Raji (cell line): ENCODE measurements around the gene UBXN7.

Experiments
- POLR2A ChIP-seq: IDR thresholded peaks from 2 replicates; pipeline ENCODE4 v1.6.1; 2011; ENCODE audit warnings: low read depth, low read length, control low read depth; ENCODE audit not compliant: insufficient read depth

Gene UBXN7

GRCh38 chr3:196432137-196432879 is at the start of gene UBXN7:
UBXN7 (minus strand) TSS chr3:196432427; CDS start chr3:196432399, 28 bp downstream.
- TF ChIP-seq POLR2A, result peak; percentile 97

- TF ChIP-seq POLR2A, result no peak
Measured at GRCh38 chr3:196477678-196478077, 45.5 kb upstream of the UBXN7 start.

GRCh38 chr3:196472286-196472685 is 40.1 kb upstream of the UBXN7 start:
- no peak for TF ChIP-seq POLR2A

- TF ChIP-seq POLR2A, result no peak
Measured at GRCh38 chr3:196471551-196471950, 39.3 kb upstream of the UBXN7 start.

GRCh38 chr3:196463804-196464203 is 31.6 kb upstream of the UBXN7 start:
- TF ChIP-seq POLR2A, result no peak

- no peak for TF ChIP-seq POLR2A
Measured at GRCh38 chr3:196463478-196463756, 31.2 kb upstream of the UBXN7 start.

- no peak for TF ChIP-seq POLR2A
Measured at GRCh38 chr3:196458063-196458462, 25.8 kb upstream of the UBXN7 start.

GRCh38 chr3:196454935-196455334 is 22.7 kb upstream of the UBXN7 start:
- TF ChIP-seq POLR2A, result no peak

- TF ChIP-seq POLR2A, result no peak
Measured at GRCh38 chr3:196444500-196444894, 12.3 kb upstream of the UBXN7 start.

- no peak for TF ChIP-seq POLR2A
Measured at GRCh38 chr3:196440696-196441095, 8.5 kb upstream of the UBXN7 start.

GRCh38 chr3:196440041-196440537 is 7.9 kb upstream of the UBXN7 start:
- TF ChIP-seq POLR2A, result no peak

GRCh38 chr3:196431181-196432136 is 768 bp downstream of the UBXN7 start:
- peak; percentile 68 for TF ChIP-seq POLR2A

GRCh38 chr3:196428041-196428440 is 4.2 kb downstream of the UBXN7 start:
- no peak for TF ChIP-seq POLR2A

- TF ChIP-seq POLR2A, result no peak
Measured at GRCh38 chr3:196423044-196423781, 9.0 kb downstream of the UBXN7 start.

GRCh38 chr3:196419386-196419785 is 12.8 kb downstream of the UBXN7 start:
- TF ChIP-seq POLR2A, result no peak
